H9 (cell line): Measurements from ENCODE around the gene GIGYF1. TPM values are rescaled to one million over a fixed set of nuclear protein-coding genes. Genes with fewer than 3 reads are reported as not detected.

Experiments
- DNase-seq: peaks from one replicate; pipeline ENCODE4 v3.0.0-alpha.2; 2017
- H2AFZ ChIP-seq: one replicate; pipeline ENCODE4 v1.6.1; 2013; ENCODE audit warnings: mild to moderate bottlenecking, low read length, control low read depth, moderate library complexity
- H2AK5ac ChIP-seq: 2 replicates; pipeline ENCODE4 v1.6.1; 2013; ENCODE audit warnings: low read length, control low read depth, mixed read lengths; ENCODE audit not compliant: insufficient read length
- H2BK120ac ChIP-seq: one replicate; pipeline ENCODE4 v1.6.1; 2013; ENCODE audit warnings: low read depth, mild to moderate bottlenecking, low read length, control low read depth, inconsistent platforms; ENCODE audit not compliant: poor library complexity, severe bottlenecking
- H2BK12ac ChIP-seq: 2 replicates; pipeline ENCODE4 v1.6.1; 2013; ENCODE audit warnings: low read length, control low read depth, mixed read lengths, low read depth; ENCODE audit not compliant: insufficient read length
- H2BK15ac ChIP-seq: 2 replicates; pipeline ENCODE4 v1.6.1; 2013; ENCODE audit warnings: low read depth, low read length, control low read depth
- H2BK20ac ChIP-seq: one replicate; pipeline ENCODE4 v1.6.1; 2013; ENCODE audit warnings: low read depth, mild to moderate bottlenecking, low read length, control low read depth, inconsistent platforms; ENCODE audit not compliant: poor library complexity, severe bottlenecking
- H2BK5ac ChIP-seq: 2 replicates; pipeline ENCODE4 v1.6.1; 2013; ENCODE audit warnings: low read length, control low read depth, mixed read lengths; ENCODE audit not compliant: insufficient read length
- H3K14ac ChIP-seq: 2 replicates; pipeline ENCODE4 v1.6.1; 2013; ENCODE audit warnings: low read length, control low read depth; ENCODE audit not compliant: insufficient read depth
- H3K18ac ChIP-seq: 2 replicates; pipeline ENCODE4 v1.6.1; 2013; ENCODE audit warnings: low read depth, mild to moderate bottlenecking, mixed read lengths, low read length, control low read depth; ENCODE audit not compliant: insufficient read length
- H3K23ac ChIP-seq: 2 replicates; pipeline ENCODE4 v1.6.1; 2013; ENCODE audit warnings: low read length, control low read depth, mixed read lengths, low read depth; ENCODE audit not compliant: insufficient read length
- H3K23me2 ChIP-seq: 2 replicates; pipeline ENCODE4 v1.6.1; 2013; ENCODE audit warnings: low read depth, mild to moderate bottlenecking, mixed read lengths, low read length, control low read depth; ENCODE audit not compliant: insufficient read length, poor library complexity, severe bottlenecking
- H3K27ac ChIP-seq: 2 replicates; pipeline ENCODE4 v1.5.1; 2013; ENCODE audit warnings: low read length, control low read depth, mixed read lengths, low read depth; ENCODE audit not compliant: insufficient read length
- H3K27me3 ChIP-seq: 2 replicates; pipeline ENCODE4 v1.6.1; 2013; ENCODE audit warnings: low read length, control low read depth, inconsistent platforms; ENCODE audit not compliant: insufficient read depth
- H3K4ac ChIP-seq: 2 replicates; pipeline ENCODE4 v1.6.1; 2013; ENCODE audit warnings: low read depth, mild to moderate bottlenecking, control low read depth, inconsistent platforms, low read length, moderate library complexity
- H3K4me1 ChIP-seq: 2 replicates; pipeline ENCODE4 v1.6.1; 2013; ENCODE audit warnings: low read length, control low read depth, inconsistent platforms; ENCODE audit not compliant: insufficient read depth
- H3K4me2 ChIP-seq: 2 replicates; pipeline ENCODE4 v1.6.1; 2013; ENCODE audit warnings: low read length, control low read depth, mixed read lengths; ENCODE audit not compliant: insufficient read length, insufficient read depth
- H3K56ac ChIP-seq: 2 replicates; pipeline ENCODE4 v1.6.1; 2013; ENCODE audit warnings: low read depth, mild to moderate bottlenecking, mixed read lengths, low read length, control low read depth; ENCODE audit not compliant: insufficient read length
- H3K79me1 ChIP-seq: 2 replicates; pipeline ENCODE4 v1.6.1; 2013; ENCODE audit warnings: low read depth, mild to moderate bottlenecking, moderate library complexity, low read length, control low read depth, inconsistent platforms; ENCODE audit not compliant: insufficient read depth, poor library complexity, severe bottlenecking
- H3K79me2 ChIP-seq: 2 replicates; pipeline ENCODE4 v1.6.1; 2013; ENCODE audit warnings: low read length, control low read depth, inconsistent platforms; ENCODE audit not compliant: insufficient read depth
- H3K9ac ChIP-seq: 2 replicates; pipeline ENCODE4 v1.6.1; 2013; ENCODE audit warnings: low read length, control low read depth, mixed read lengths; ENCODE audit not compliant: insufficient read length; ENCODE audit errors: extremely low read depth
- H3K9me3 ChIP-seq: one replicate; pipeline ENCODE4 v1.6.1; 2013; ENCODE audit warnings: low read depth, low read length, inconsistent platforms; ENCODE audit not compliant: control insufficient read depth
- H3T11ph ChIP-seq: one replicate; pipeline ENCODE4 v1.6.1; 2013; ENCODE audit warnings: mild to moderate bottlenecking, low read length, control low read depth, inconsistent platforms
- H4K20me1 ChIP-seq: one replicate; pipeline ENCODE4 v1.6.1; 2013; ENCODE audit not compliant: control insufficient read depth, insufficient read length, insufficient read depth
- H4K5ac ChIP-seq: 2 replicates; pipeline ENCODE4 v1.6.1; 2013; ENCODE audit warnings: low read depth, mild to moderate bottlenecking, mixed read lengths, low read length, control low read depth; ENCODE audit not compliant: insufficient read length
- H4K8ac ChIP-seq: replicated peaks from 2 replicates; pipeline ENCODE4 v1.6.1; 2013; ENCODE audit warnings: low read length, control low read depth, mixed read lengths, low read depth; ENCODE audit not compliant: insufficient read length
- H4K91ac ChIP-seq: 2 replicates; pipeline ENCODE4 v1.6.1; 2013; ENCODE audit warnings: low read depth, mild to moderate bottlenecking, moderate library complexity, mixed read lengths, low read length, control low read depth; ENCODE audit not compliant: insufficient read length
- H3K27ac Mint-ChIP-seq, 3 experiments: 2 replicates in 2 of 3; 3 replicates in 1 of 3; pipeline ENCODE4 v1.8.0; 2020 to 2021; ENCODE audit warnings: mixed read lengths in 3 of 3, mild to moderate bottlenecking in 1 of 3, moderate library complexity in 1 of 3
- H3K27me3 Mint-ChIP-seq: 2 replicates; pipeline ENCODE4 v1.8.0; 2021; ENCODE audit warnings: low read depth, mild to moderate bottlenecking, moderate library complexity, mixed read lengths
- H3K36me3 Mint-ChIP-seq, 3 experiments: 2 replicates in 2 of 3; 3 replicates in 1 of 3; pipeline ENCODE4 v1.8.0; 2020 to 2021; ENCODE audit warnings: low read depth in 3 of 3, mixed read lengths in 3 of 3; ENCODE audit not compliant: insufficient read depth in 1 of 3
- H3K4me1 Mint-ChIP-seq, 2 experiments: 2 replicates each; pipeline ENCODE4 v1.8.0; 2020; ENCODE audit warnings: mixed read lengths in 2 of 2
- H3K4me3 Mint-ChIP-seq, 2 experiments: 2 replicates in 1 of 2; 3 replicates in 1 of 2; pipeline ENCODE4 v1.8.0; 2020 to 2021; ENCODE audit warnings: mild to moderate bottlenecking in 2 of 2, mixed read lengths in 2 of 2, moderate library complexity in 1 of 2
- H3K9me3 Mint-ChIP-seq, 2 experiments: 2 replicates in 1 of 2; 3 replicates in 1 of 2; pipeline ENCODE4 v1.8.0; 2020; ENCODE audit warnings: mild to moderate bottlenecking in 2 of 2, mixed read lengths in 2 of 2, moderate library complexity in 1 of 2
- CTCF ChIP-seq: fragments of 200-600 bp; sonication (generic); conservative IDR thresholded peaks from 3 replicates; pipeline ENCODE4 v1.8.0; 2021; ENCODE audit warnings: antibody characterized with exemption, mild to moderate bottlenecking
- WGBS: extraction: QIAGEN DNeasy Blood & Tissue Kit; methylation state at CpG from one replicate; pipeline ENCODE4 v1.1.7; 2013; ENCODE audit warnings: missing lambda C conversion rate, low lambda C conversion rate, mixed read lengths; ENCODE audit not compliant: insufficient read length; ENCODE audit errors: extremely low coverage; 5-methylcytosine and 5-hydroxymethylcytosine counted together
- total RNA-seq: library from RNA; stranded (reverse); gene quantifications from 2 replicates; pipeline ENCODE4 v1.2.1, GENCODE V29; 2021

GIGYF1 gene
- total RNA-seq, 1 experiment from 2014 or later: 104 TPM

DNA sequence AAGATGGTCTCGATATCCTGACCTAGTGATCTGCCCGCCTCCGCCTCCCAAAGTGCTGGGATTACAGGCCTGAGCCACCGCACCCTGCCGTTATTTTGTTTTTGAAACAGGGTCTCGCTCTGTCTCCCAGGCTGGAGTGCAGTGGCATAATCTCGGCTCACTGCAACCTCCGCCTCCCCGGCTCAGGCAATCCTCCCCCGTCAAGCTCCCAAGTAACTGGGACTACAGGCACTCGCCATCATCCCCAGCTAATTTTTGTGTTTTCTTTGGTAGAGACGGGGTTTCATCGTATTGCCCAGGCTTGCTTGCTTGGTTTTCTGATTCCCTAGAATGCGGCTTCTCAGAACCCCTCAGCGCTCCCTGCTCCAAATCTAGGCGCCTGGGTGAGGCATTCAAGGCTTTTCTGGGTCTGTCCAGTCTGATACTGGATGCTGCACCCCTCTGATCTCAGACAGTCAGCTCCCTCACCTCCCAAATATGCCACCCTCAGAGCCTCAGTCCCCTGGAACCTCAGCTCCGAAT, 54.0 kb downstream of the GIGYF1 start:
- H3K27ac Mint-ChIP-seq: peak overlapping the region in 2 of 3 experiments; percentile 51 to 65; a peak in 1 of 7 replicates
- H3K9me3 Mint-ChIP-seq: no peaks in the 10 kb centered on the region; a peak in 1 of 5 replicates
- WGBS: no CpG with 5 or more reads among the region's 17 CpGs
- Histone ChIP-seq H3K23me2 (no peaks in the 10 kb centered on the region), H3K27ac (no peak overlapping the region), H2BK12ac (no peak overlapping the region), H4K91ac (no peak overlapping the region), H3K79me1 (no peaks in the 10 kb centered on the region), H4K5ac (no peak overlapping the region), H2BK15ac (no peak overlapping the region), H3K18ac (no peak overlapping the region), H3K27me3 (no peaks in the 10 kb centered on the region), H2BK20ac (no peak overlapping the region), H3K23ac (no peak overlapping the region), H3K4me2 (no peak overlapping the region), H3K4ac (no peak overlapping the region), H3K14ac (no peak overlapping the region), H3K4me1 (no peaks in the 10 kb centered on the region), H2AFZ (no peak overlapping the region), H4K8ac (no peak overlapping the region), H3K56ac (no peak overlapping the region), H4K20me1 (no peaks in the 10 kb centered on the region), H3T11ph (no peak overlapping the region), H2BK120ac (no peak overlapping the region), H3K9me3 (no peaks in the 10 kb centered on the region), H2BK5ac (no peak overlapping the region), H3K9ac (no peak overlapping the region), H3K79me2 (no peaks in the 10 kb centered on the region), H2AK5ac (no peak overlapping the region)
- no peak overlapping the region for H3K4me3 Mint-ChIP-seq
- peaks cover 13% of the 10 kb centered on the region for H3K27me3 Mint-ChIP-seq
- no peak for TF ChIP-seq CTCF
- H3K36me3 Mint-ChIP-seq: no peaks in the 10 kb centered on the region
- H3K4me1 Mint-ChIP-seq: peaks cover 6 to 37% of the 10 kb centered on the region in 2 experiments
- DNase-seq: no peak
